Limb (tissue), 2 donors: ENCODE data around the gene SERTM2.
"Not testable (repeated sequence)": the region's sequence is repeated elsewhere in the genome, so short reads cannot be mapped to it uniquely, and the experiment has no call there.

Source experiments
- DNase-seq, 2 donors: peaks; one replicate each; pipeline ENCODE4 v3.0.0-alpha.2; 2016; ENCODE audit errors: extremely low spot score in 2 of 2

SERTM2 gene

GRCh38 chrX:111511477-111511876 lies at the start of gene SERTM2:
Gene SERTM2, plus strand, starts transcription at chrX:111511645. Its CDS starts 7,213 bp downstream, at chrX:111518858.
- DNase-seq, result no peak

- DNase-seq, result no peak
These were observed 45.8 kb upstream of the SERTM2 start for GRCh38 chrX:111465669-111466068.

GRCh38 chrX:111467896-111468295 lies 43.5 kb upstream of the SERTM2 start:
- DNase-seq, result no peak

GRCh38 chrX:111470681-111471403 lies 40.6 kb upstream of the SERTM2 start:
- no peak for DNase-seq

- no peak for DNase-seq
These were observed 29.5 kb upstream of the SERTM2 start for GRCh38 chrX:111481896-111482295.

GRCh38 chrX:111483135-111483534 lies 28.3 kb upstream of the SERTM2 start:
- DNase-seq, result no peak

GRCh38 chrX:111483881-111484280 lies 27.6 kb upstream of the SERTM2 start:
- DNase-seq, result no peak

GRCh38 chrX:111490688-111491087 lies 20.8 kb upstream of the SERTM2 start:
- peak in 1 of 2 donors; percentile 10 for DNase-seq

- no peak for DNase-seq
These were observed 19.4 kb upstream of the SERTM2 start for GRCh38 chrX:111492085-111492484.

GRCh38 chrX:111498538-111499103 lies 12.8 kb upstream of the SERTM2 start:
- no peak for DNase-seq

- no peak for DNase-seq
These were observed 7.9 kb upstream of the SERTM2 start for GRCh38 chrX:111503485-111503993.

GRCh38 chrX:111504941-111505340 lies 6.5 kb upstream of the SERTM2 start:
- no peak for DNase-seq

- no peak for DNase-seq
These were observed 5.7 kb upstream of the SERTM2 start for GRCh38 chrX:111505783-111506182.

- no peak for DNase-seq
These were observed 4.6 kb upstream of the SERTM2 start for GRCh38 chrX:111506826-111507225.

- DNase-seq, result no peak
These were observed 3.5 kb upstream of the SERTM2 start for GRCh38 chrX:111507933-111508332.

- DNase-seq, result no peak
These were observed 3.9 kb downstream of the SERTM2 start for GRCh38 chrX:111515298-111515697.

GRCh38 chrX:111518667-111519066 lies 7.2 kb downstream of the SERTM2 start:
- DNase-seq, result no peak

GRCh38 chrX:111519215-111519614 lies 7.8 kb downstream of the SERTM2 start:
- DNase-seq, result peak; percentile 39 to 80

- DNase-seq, result no peak
These were observed 9.1 kb downstream of the SERTM2 start for GRCh38 chrX:111520506-111520905.

- no peak for DNase-seq
These were observed 9.7 kb downstream of the SERTM2 start for GRCh38 chrX:111521169-111521568.

GRCh38 chrX:111543212-111543741 lies 31.8 kb downstream of the SERTM2 start:
- DNase-seq, result no peak

- not testable (repeated sequence) for DNase-seq
These were observed 37.8 kb downstream of the SERTM2 start for GRCh38 chrX:111549235-111549634.
